Cardiac septum (tissue), 1 donor: ENCODE results near the gene MAST4. TPM values are rescaled to one million over a fixed set of nuclear protein-coding genes. Genes with fewer than 3 reads are reported as not detected.

ENCODE experiments used
- DNase-seq: peaks from one replicate; pipeline ENCODE4 v3.0.0-alpha.2; 2020; ENCODE audit warnings: low spot score
- intact Hi-C: fragments of 100-400 bp; cut with DNase I; formaldehyde crosslinking; loops from one replicate; pipeline ENCODE4 v1.14.0; 2022
- total RNA-seq: library from RNA; stranded (reverse); fragmentation: NEBNext Ultra II Directional; extraction: Animal tissue kit (Norgen Biotek cat#: 25700); gene quantifications from one replicate; pipeline ENCODE4 v1.2.1, GENCODE V29; 2021
- donor health status: DM: no; HTN: no; CAD: no.

MAST4 gene
- total RNA-seq, 1 donor from 2014 or later = 91.4 TPM

- no peak for DNase-seq
- intact Hi-C loops = no loop called here
Measured at GRCh38 chr5:66769839-66770617, 173.8 kb downstream of the MAST4 start.

DNA sequence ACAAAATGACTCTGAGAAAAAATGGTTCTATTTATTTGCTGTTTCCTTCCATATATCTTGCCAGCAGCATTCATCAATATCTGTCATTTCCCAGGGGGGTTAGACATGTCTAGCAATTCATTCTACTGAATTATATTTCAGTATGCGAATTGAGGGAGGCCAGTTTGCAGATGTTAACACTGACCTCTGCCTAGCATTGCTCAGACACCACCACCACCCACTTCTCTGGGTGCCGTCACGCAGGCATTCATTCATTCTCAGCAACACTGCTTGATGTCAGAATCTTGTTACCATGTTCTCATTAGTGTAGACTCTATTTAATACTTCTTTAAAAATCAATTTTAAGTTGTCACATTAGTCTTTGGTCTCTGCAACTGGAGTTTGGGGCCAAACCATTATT, 181.7 kb downstream of the MAST4 start:
- intact Hi-C loops = no loop called here
- no peak for DNase-seq

- intact Hi-C loops = no loop called here
Measured at GRCh38 chr5:66779528-66779927, 183.3 kb downstream of the MAST4 start.

GRCh38 chr5:66788556-66788955, 192.4 kb downstream of the MAST4 start:
- DNase-seq = no peak
- intact Hi-C loops = no loop called here

More at GRCh38 chr5:66779528-66779927, 183.3 kb downstream of the MAST4 start:
- no peak for DNase-seq

DNA sequence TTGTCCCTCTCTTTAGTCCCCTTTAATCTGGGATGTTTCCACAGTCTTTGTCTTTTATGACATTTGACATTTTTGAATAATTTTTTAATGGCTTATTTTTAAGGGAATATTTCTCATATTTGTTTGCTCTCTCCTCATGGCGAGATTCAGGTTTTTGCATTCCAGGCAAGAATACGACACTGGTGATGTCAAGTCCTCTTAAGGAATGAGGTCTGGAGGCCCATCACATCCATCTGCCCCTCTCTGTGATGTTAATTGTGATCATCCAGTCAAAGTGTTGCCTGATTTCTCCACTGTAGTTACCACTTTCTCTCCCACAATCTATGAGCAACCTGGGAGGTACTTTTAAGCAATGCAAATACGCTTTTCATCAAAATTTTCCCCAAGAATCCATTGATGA, 193.2 kb downstream of the MAST4 start:
- intact Hi-C loops = no loop called here
- no peak for DNase-seq

DNA sequence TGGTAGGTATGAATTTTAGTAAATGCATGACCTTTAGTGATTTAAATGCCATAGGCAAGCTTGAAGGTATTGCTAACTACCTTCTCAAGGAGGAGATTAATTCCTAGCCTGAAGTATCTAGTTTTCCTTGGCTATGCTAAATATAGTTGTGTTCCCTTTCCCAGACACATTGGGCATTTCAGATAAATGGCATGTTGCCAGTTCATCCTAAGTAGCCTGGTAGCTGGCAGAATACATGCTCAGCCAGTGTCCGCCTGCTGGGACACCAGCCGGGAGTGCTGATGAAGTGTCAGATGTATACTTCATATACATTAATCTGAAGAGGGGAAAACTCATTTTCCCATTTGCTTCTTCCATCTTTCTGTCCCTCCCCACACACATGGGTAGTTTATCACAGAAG, 196.9 kb downstream of the MAST4 start:
- DNase-seq = no peak
- intact Hi-C loops = no loop called here

GRCh38 chr5:66795682-66796081, 199.5 kb downstream of the MAST4 start:
- no peak for DNase-seq
- intact Hi-C loops = no loop called here

- intact Hi-C loops = no loop called here
- no peak for DNase-seq
Measured at GRCh38 chr5:66796305-66797292, 200.4 kb downstream of the MAST4 start.

DNA sequence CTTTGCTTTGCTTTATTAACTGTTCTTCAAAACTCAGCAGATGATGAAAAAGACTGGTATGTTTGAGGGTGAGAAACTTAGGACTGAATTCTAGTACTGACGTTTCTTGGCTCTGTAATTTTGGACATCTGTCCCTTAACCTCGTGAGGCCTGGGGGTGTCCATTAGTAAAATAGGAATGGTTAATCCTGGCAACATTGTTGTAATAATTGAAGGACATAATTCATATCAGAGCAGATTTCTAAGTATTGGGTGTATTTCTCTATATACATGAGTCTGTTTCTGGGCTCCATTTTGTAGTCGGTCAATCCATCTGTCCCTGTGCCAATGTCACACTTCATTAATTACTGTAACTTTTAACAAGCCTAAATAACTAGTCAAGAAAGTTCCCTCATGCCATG, 206.7 kb downstream of the MAST4 start:
- no peak for DNase-seq
- intact Hi-C loops = no loop called here

DNA sequence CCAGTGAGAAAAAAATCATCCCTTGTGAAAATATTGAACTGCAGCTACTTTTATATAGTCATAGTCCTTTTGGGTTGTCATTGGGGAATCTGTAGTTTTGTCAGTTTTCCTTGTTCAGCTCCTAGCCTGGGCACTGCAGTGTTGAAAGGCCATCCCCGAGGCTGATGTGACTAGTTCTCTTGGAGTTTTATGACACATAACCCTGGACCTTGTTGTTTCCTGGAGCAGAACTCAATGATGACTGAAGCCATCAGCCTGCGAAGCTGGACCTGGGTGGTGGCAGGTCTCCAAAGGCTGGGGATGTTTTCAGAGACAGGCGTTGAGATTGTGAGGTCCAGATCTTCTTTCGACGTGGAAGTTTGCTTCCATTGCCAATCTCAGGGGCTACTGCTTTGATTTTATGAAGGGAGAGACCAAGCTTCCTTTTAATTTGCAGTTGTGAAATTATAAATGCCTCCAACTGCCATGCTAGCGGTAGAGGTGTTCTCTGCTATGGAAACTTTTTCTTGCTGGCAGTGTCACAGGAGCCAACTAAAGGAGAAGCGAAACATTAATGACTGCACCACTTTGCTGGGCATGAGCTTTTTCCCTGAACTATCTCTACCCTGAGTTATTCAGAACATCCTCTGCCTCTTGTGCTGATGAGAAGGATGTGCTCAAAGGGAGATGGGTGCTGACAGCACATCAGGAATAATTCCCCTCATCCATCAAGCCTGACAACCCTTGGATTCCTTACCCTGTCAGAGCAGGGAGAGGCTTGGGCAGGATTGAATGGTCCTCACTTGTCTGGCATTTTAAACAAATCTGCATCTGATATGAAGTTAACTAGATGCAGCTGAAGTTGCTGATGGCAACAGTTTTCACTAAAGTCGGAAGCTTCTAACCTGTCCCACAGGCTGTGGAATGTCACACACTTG, 209.6 kb downstream of the MAST4 start:
- DNase-seq = no peak
- intact Hi-C loops = no loop called here

DNA sequence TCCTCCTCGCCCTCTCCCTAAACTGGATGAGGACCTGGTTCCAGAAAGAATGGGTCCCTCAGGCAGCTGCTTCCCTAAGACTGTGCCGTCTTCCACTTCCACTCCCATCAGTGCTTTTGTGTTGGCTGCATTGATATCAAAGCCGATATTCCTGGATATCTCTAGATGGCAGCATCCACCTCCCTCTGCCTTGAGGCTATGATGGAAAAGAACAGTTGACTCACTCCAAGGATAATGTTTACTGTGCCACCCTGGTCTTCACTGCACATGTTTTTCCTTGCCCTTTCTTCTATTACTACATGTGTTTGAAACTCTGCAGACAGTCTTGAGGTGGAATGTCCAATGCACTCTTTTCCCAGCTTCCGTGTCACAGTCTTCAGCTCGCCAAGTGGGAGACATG, 211.6 kb downstream of the MAST4 start:
- intact Hi-C loops = loop anchor here (2.0 kb wide), 1 partner anchor 51 kb away; no protein-coding TSS in a partner anchor
- DNase-seq = no peak

DNA sequence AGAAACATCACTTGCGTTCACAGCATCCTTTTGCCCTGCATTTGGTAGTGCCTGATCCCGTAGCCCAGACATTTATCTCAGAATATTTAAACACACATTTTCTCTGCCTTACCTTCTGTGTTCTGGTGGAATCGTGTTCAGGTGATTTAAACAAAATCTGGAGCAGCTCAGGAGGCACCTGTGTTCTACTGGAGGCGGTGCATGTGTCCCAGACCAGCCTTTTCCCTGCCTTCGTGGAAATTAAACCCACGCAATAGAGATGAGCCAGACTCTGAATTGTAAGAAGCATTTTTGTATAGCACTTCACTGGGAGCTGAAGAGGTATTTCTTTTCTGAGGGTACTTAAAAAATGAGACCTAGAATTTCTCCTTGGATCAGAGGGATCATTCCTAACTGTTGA, 212.5 kb downstream of the MAST4 start:
- intact Hi-C loops = loop anchor here (2.0 kb wide), 1 partner anchor 50 kb away; no protein-coding TSS in a partner anchor

DNA sequence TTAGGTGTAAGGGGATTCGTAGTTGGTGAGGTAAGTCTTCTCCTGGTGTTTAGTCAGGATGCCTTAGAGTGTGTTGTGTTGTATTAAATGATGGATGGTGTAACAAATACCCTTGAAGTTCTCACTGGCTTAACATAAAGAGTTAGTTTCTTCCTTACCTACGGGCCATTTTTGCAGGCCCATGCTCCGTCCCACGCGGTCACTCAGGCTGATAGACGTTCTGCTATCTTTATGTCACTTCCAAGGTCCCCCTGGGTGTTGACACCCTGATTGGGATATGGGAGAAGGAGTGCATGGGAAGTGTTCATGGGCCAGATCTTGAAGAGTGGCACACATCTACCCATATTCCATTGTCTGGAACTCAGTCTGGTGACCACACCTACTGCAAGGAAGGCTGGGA, 214.0 kb downstream of the MAST4 start:
- no peak for DNase-seq
- intact Hi-C loops = loop anchor here (5.0 kb wide), 2 partner anchors 337 to 397 kb away; no protein-coding TSS in a partner anchor

More for the DNA sequence above, 212.5 kb downstream of the MAST4 start:
- no peak for DNase-seq

GRCh38 chr5:66810848-66811261, 214.7 kb downstream of the MAST4 start:
- intact Hi-C loops = loop anchor here (5.0 kb wide), 2 partner anchors 336 to 396 kb away; no protein-coding TSS in a partner anchor
- DNase-seq = no peak

- intact Hi-C loops = loop anchor here (5.0 kb wide), 2 partner anchors 335 to 395 kb away; no protein-coding TSS in a partner anchor
- no peak for DNase-seq
Measured at GRCh38 chr5:66812291-66812690, 216.1 kb downstream of the MAST4 start.

- no peak for DNase-seq
- intact Hi-C loops = loop anchor here (5.0 kb wide), 2 partner anchors 334 to 394 kb away; no protein-coding TSS in a partner anchor
Measured at GRCh38 chr5:66813306-66813705, 217.1 kb downstream of the MAST4 start.

DNA sequence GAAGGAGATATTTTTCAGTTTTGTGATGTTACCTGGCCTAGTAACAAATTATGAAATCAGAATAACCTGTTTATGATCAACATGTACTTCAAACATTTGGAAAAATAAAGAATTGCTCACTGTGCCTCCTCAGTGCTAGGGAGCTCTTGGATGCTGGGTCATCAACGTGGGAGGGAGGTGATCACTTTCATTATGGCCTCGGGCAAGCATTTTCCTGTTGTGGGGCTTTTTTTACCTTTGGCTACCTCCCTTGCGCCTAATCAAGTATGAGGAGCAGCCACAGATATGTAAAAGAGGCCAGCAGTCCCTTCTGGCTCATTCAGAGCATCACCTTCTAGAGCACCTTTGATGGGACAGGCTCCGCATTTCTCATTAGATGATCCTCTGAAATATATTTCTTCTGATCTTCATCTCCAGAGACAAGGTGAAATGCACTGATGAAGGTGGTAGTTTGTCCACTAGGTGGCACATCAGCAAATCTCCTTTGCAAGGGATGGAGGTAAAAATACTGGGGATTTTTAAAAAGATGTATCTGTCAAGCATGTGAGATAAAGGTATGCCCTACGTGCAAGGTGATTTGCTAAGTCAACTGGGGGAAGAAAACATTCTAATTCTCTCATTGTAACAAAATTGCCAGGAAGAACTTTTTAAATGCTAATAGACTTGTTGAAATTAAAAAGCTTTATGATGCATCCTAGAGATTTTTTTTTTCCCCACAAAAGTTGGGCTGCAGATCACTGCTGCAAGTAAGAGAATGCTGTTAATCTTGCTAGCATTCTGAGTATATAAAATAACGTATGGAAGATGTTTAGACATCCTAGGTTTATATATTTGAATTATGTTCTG, 218.2 kb downstream of the MAST4 start:
- no peak for DNase-seq
- intact Hi-C loops = loop anchor here (5.0 kb wide), 2 partner anchors 333 to 393 kb away; no protein-coding TSS in a partner anchor

DNA sequence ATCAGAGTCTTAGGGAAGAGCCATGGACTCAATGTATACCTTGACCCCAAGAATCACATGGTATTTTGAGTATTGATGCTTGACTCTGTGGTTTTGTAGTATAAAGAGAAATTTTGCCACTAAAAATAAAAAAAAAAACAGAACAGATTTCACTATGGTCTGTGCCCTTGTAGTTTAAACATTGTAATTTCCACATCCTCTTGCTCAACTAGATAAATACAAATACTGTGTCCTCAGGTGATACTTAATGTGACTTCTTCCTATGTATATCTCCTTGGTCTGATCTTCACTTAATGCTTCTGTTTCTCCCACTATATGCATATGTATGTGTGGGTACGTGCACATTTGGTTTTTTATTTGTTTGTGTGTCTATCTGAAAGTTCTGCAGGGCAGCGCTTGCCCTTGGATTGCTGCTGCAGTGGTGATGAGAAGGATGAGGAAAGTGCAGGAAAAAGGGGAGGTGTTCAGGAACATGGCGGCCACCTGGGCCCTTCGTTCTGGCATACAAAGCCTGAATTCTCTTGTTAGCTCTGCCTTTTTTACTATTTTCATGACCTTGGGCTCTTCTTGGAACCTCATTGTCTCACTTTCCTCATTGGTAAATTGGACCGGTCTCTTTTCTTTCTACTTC, 222.2 kb downstream of the MAST4 start:
- intact Hi-C loops = no loop called here

More for the DNA sequence above, 222.2 kb downstream of the MAST4 start:
- no peak for DNase-seq
